Hematopoietic multipotent progenitor cell treated with erythropoietin and hydrocortisone succinate and interleukin-3 and kit ligand, for 15 days (in vitro differentiated cells): ENCODE results near the gene AGFG1.
"Not testable (repeated sequence)": the region's sequence is repeated elsewhere in the genome, so short reads cannot be mapped to it uniquely, and the experiment has no call there.

ENCODE experiments used
- DNase-seq: peaks from one replicate; pipeline ENCODE4 v3.0.0-alpha.2; 2015; ENCODE audit warnings: low spot score

The AGFG1 gene

GRCh38 chr2:227539465-227539956 lies 67.6 kb downstream of the AGFG1 start:
- no peak for DNase-seq

GRCh38 chr2:227540352-227540751 lies 68.4 kb downstream of the AGFG1 start:
- DNase-seq: not testable (repeated sequence)

GRCh38 chr2:227545990-227546389 lies 74.0 kb downstream of the AGFG1 start:
- DNase-seq: peak; percentile 20

- DNase-seq: no peak
These were observed 79.9 kb downstream of the AGFG1 start for GRCh38 chr2:227551836-227552235.

- DNase-seq: no peak
These were observed 90.6 kb downstream of the AGFG1 start for GRCh38 chr2:227562581-227562980.

GRCh38 chr2:227565080-227565479 lies 93.1 kb downstream of the AGFG1 start:
- no peak for DNase-seq

- DNase-seq: no peak
These were observed 94.1 kb downstream of the AGFG1 start for GRCh38 chr2:227566012-227566411.

GRCh38 chr2:227568852-227569169 lies 96.9 kb downstream of the AGFG1 start:
- DNase-seq: no peak

- DNase-seq: no peak
These were observed 98.7 kb downstream of the AGFG1 start for GRCh38 chr2:227570615-227571014.

- no peak for DNase-seq
These were observed 104.2 kb downstream of the AGFG1 start for GRCh38 chr2:227576110-227576509.

GRCh38 chr2:227576812-227577211 lies 104.9 kb downstream of the AGFG1 start:
- DNase-seq: no peak

GRCh38 chr2:227577555-227577954 lies 105.6 kb downstream of the AGFG1 start:
- no peak for DNase-seq

- no peak for DNase-seq
These were observed 106.7 kb downstream of the AGFG1 start for GRCh38 chr2:227578642-227579041.

- no peak for DNase-seq
These were observed 107.8 kb downstream of the AGFG1 start for GRCh38 chr2:227579791-227580190.

- DNase-seq: no peak
These were observed 110.4 kb downstream of the AGFG1 start for GRCh38 chr2:227582369-227582768.

- DNase-seq: no peak
These were observed 120.9 kb downstream of the AGFG1 start for GRCh38 chr2:227592694-227593387.

- no peak for DNase-seq
These were observed 123.8 kb downstream of the AGFG1 start for GRCh38 chr2:227595797-227596196.

- no peak for DNase-seq
These were observed 125.1 kb downstream of the AGFG1 start for GRCh38 chr2:227597036-227597435.

- DNase-seq: no peak
These were observed 126.0 kb downstream of the AGFG1 start for GRCh38 chr2:227597998-227598397.

- DNase-seq: not testable (repeated sequence)
These were observed 127.0 kb downstream of the AGFG1 start, which contains the start of gene SCYGR2 for GRCh38 chr2:227598835-227599503. Gene SCYGR2 (plus strand): TSS chr2:227598893. CDS start chr2:227598893, 0 bp downstream.

GRCh38 chr2:227602358-227602757 lies 130.4 kb downstream of the AGFG1 start:
- DNase-seq: no peak

- no peak for DNase-seq
These were observed 134.5 kb downstream of the AGFG1 start for GRCh38 chr2:227606476-227606875.

GRCh38 chr2:227607941-227608340 lies 136.0 kb downstream of the AGFG1 start:
- DNase-seq: no peak
